GM21360 (cell line): ENCODE data around the gene HINT1.
A peak's percentile ranks its signal among the peaks of the same experiment; 100 is the strongest.
"Not testable (repeated sequence)": the region's sequence is repeated elsewhere in the genome, so short reads cannot be mapped to it uniquely, and the experiment has no call there.

ENCODE experiments used
- ATAC-seq: cut with Tn5 transposase; IDR thresholded peaks from one replicate; pipeline ENCODE4 v1.9.1; 2021; ENCODE audit warnings: mild to moderate bottlenecking, moderate library complexity; ENCODE audit not compliant: unreplicated experiment

HINT1 gene

GRCh38 chr5:131165119-131165727 lies at the start of gene HINT1:
Gene HINT1, minus strand, starts transcription at chr5:131165256. Its CDS starts 51 bp downstream, at chr5:131165205.
- peak; percentile 85 for ATAC-seq

DNA sequence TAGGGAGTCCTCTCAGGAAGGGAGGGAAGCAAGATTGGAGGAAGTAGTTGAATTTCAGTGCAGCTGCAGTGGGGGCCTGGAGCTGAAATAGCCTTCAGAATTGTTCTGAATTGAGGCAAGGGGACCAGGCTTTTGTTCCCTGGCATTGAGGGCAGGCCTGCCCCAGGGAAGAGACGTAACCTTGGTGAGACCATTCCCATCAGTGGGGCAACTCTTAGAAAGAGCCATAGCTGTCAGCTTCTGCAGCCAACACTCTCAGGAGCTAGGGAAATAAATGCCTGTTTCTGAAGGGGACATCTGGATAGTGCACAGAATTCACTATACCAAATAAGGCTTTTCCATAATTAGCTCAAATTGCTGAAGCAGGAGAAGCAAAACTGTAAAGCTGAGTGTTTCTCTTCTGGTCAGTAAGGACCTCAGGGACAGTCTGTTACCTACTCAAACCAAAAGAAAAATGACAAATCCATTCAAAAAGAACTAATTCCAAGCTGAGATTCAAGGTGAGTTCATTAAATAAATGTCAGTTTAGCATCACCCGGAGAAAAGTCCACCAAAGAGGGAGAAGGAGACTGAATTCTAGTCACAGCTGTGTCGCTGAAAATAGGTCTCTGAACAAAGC lies 49.7 kb upstream of the HINT1 start:
- no peak for ATAC-seq

- ATAC-seq = peak; percentile 40
Observed at GRCh38 chr5:131212471-131213021, 47.5 kb upstream of the HINT1 start.

DNA sequence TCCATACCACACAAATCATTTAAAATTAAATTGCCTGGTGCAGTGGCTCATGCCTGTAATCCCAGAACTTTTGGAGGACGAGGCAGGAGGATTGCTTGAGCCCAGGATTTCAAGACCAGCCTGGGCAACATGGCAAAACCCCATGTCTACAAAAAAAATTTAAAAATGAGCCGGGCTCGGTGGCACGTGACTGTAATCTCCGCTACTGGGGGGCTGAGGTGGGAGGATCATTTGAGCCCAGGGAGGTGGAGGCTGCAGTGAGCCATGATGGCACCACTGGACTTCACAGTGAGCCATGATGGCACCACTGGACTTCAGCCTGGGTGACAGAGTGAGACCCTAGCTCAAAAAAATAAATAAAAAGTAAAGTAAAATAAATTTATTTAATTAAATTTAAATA lies 46.6 kb upstream of the HINT1 start:
- no peak for ATAC-seq

- ATAC-seq = no peak
Observed at GRCh38 chr5:131210151-131210510, 45.1 kb upstream of the HINT1 start.

- peak; percentile 88 for ATAC-seq
Observed at GRCh38 chr5:131209506-131210150, 44.6 kb upstream of the HINT1 start.

- ATAC-seq = no peak
Observed at GRCh38 chr5:131209175-131209505, 44.1 kb upstream of the HINT1 start.

- ATAC-seq = no peak
Observed at GRCh38 chr5:131206772-131207171, 41.7 kb upstream of the HINT1 start.

DNA sequence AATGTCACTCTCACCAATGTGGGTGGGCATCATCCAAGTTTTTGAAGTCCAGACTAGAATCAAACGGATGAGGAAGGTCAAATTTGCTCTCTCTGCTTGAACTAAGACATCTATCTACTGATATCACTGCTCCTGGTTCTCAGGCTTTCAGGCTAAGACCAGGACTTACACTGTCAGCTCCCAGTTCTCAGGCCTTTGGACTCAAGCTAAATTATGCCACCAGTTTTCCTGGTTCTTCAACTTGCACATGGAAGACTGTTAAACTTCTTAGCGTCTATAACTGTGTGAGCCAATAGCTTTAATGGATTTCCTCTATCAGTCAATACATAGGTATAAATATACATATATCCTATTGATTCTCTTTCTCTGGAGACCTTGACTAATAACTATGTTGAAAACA lies 41.0 kb upstream of the HINT1 start:
- ATAC-seq = no peak

GRCh38 chr5:131204964-131205363 lies 39.9 kb upstream of the HINT1 start:
- ATAC-seq = no peak

DNA sequence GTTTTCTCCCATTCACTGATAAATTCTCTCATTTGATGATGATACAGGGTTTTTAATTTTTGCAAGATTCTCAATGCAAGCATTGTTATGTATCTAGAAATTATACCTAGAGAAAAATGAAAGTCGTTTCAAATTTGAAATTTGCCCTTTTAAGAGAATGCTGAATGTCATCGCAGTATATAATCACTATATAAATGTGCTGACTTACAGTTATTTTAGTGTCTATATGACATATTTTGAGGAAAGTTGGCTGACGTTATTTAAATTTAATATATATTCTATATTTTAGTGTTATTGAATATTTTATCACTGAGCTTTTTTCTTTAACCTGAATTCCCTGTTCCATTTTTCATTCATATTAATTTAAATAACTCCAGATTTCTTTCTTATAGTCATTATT lies 35.5 kb upstream of the HINT1 start:
- ATAC-seq = no peak

GRCh38 chr5:131198625-131199024 lies 33.6 kb upstream of the HINT1 start:
- no peak for ATAC-seq

GRCh38 chr5:131196331-131196730 lies 31.3 kb upstream of the HINT1 start:
- no peak for ATAC-seq

DNA sequence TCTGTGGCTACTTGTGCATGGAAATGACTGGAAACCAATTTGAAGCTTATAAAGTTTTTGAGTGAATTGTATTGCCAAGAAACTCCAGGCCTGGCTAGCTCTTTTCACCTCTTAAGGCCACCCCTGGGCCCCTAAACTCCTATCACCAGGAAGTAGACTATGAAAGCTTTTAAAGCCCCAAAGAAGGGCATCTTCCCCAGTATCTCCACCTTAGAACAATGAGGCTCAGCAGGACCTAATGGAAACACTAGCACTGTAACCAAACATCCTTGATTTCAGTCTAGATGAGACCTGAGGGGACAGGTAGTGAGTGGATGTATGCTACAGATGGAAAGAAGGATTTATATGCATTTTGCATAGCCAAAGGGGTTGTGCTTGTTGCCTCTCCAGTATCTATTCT lies 30.6 kb upstream of the HINT1 start:
- no peak for ATAC-seq

- ATAC-seq = no peak
Observed at GRCh38 chr5:131194725-131195124, 29.7 kb upstream of the HINT1 start.

DNA sequence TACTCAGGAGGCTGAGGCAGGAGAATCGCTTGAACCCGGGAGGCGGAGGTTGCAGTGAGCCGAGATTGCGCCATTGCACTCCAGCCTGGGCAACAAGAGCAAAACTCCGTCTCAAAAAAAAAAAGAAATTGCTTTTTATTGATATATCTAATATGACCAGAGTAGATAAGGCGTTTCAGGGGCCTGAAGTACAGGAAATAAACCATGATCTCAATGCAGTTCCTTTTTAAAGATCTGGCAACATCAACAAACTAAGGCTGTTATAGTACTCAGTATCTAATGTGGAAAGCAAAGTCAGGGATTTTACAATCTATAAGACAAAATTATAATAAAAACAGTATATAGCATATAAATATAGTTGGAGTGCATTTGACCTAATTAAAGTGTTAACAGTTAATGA lies 28.8 kb upstream of the HINT1 start:
- ATAC-seq = not testable (repeated sequence)

GRCh38 chr5:131193106-131193505 lies 28.1 kb upstream of the HINT1 start:
- ATAC-seq = no peak

DNA sequence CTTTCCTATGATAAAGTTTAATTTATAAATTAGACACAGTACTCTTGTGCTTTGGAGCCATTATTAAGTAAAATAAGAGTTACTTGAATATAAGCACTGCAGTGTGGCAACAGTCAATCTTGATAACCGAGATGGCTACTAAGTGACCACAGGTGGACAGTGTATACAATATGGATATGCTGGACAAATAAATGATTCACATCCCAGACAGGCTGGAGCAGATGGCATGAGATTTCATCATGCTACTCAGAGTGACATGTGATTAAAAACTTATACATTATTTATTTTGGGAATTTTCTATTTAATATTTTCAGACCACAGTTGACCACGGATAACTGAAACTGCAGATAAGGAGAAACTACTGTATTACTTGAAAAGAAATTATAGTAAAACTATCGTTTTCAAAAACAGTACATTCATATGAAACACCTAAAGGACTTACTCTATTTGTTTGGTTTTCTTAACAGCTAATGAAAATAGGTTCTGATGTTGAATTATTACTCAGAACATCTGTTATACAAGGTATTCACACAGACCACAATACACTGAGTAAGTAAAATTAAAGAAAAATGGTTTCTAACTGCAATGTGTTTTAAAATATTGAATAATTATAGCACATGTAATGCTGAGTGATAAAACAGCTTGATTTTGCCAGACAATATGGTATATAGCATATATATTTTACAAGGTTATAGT lies 21.7 kb upstream of the HINT1 start:
- ATAC-seq = no peak

GRCh38 chr5:131185523-131186104 lies 20.6 kb upstream of the HINT1 start:
- no peak for ATAC-seq

DNA sequence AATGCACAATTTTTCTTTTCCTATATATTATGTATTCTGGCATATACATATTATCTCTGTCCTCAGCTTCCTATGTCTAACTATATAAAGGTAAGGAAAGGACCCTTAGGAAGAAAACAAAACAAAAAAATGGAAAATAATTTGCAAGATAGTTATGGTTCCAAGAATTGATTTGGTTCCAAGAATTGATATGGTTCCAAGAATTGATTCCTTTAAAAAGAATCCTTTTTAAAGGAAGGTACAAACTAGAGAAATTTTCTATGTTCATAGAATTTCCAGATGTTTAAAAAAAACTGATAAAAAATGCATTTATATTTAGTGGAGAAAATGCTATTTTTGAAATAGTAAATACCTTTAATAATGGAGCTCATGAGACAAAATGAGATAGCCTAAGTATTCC lies 17.8 kb upstream of the HINT1 start:
- no peak for ATAC-seq

- no peak for ATAC-seq
Observed at GRCh38 chr5:131180407-131180806, 15.4 kb upstream of the HINT1 start.
